ENCODE results near the gene CEP135.

GRCh38 chr4:55910140-55910539, 38.6 kb upstream of the CEP135 start:
- no peak for TF ChIP-seq CTCF (IDR thresholded peaks at IDR 0.05)
- no peak for TF ChIP-seq POLR2AphosphoS5 (IDR thresholded peaks at IDR 0.05; ENCODE audit: low read depth, low read length)
- no peak for TF ChIP-seq NRF1 (IDR thresholded peaks at IDR 0.05; ENCODE audit: low read depth, low read length)

All from SK-N-SH (cell line).